Keratinocyte (primary cell): ENCODE measurements around the gene ADAM12.

Source experiments
- EZH2 ChIP-seq: IDR thresholded peaks from one replicate; pipeline ENCODE4 v1.6.1; 2012; ENCODE audit warnings: inconsistent platforms, mild to moderate bottlenecking, low read length, moderate library complexity
- TF ChIP-seq, protein P1 (sequence below), 3 experiments: IDR thresholded peaks in 1 of 3; conservative IDR thresholded peaks in 1 of 3; optimal IDR thresholded peaks in 1 of 3; 2 replicates in 2 of 3; 3 replicates in 1 of 3; pipeline versions ENCODE3 to v1.5.1; 2011; ENCODE audit warnings: low read length in 3 of 3, mild to moderate bottlenecking in 3 of 3, moderate library complexity in 2 of 3, control low read depth in 1 of 3, inconsistent platforms in 1 of 3; ENCODE audit not compliant: insufficient read depth in 2 of 3; ENCODE audit errors: extremely low read depth in 1 of 3

- TF ChIP-seq, protein P1, sequence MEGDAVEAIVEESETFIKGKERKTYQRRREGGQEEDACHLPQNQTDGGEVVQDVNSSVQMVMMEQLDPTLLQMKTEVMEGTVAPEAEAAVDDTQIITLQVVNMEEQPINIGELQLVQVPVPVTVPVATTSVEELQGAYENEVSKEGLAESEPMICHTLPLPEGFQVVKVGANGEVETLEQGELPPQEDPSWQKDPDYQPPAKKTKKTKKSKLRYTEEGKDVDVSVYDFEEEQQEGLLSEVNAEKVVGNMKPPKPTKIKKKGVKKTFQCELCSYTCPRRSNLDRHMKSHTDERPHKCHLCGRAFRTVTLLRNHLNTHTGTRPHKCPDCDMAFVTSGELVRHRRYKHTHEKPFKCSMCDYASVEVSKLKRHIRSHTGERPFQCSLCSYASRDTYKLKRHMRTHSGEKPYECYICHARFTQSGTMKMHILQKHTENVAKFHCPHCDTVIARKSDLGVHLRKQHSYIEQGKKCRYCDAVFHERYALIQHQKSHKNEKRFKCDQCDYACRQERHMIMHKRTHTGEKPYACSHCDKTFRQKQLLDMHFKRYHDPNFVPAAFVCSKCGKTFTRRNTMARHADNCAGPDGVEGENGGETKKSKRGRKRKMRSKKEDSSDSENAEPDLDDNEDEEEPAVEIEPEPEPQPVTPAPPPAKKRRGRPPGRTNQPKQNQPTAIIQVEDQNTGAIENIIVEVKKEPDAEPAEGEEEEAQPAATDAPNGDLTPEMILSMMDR (optimal IDR thresholded peaks at IDR 0.05 in 1 of 3, IDR thresholded peaks at IDR 0.05 in 1 of 3, conservative IDR thresholded peaks at IDR 0.05 in 1 of 3; ENCODE audit: extremely low read depth in 1 of 3, insufficient read depth in 2 of 3, low read length in 3 of 3): no peak
- TF ChIP-seq EZH2: no peak
These were observed 178.1 kb downstream of the ADAM12 start for GRCh38 chr10:126210051-126210651.
